ENCODE measurements around the gene MAP2K7. TPM values are rescaled to one million over a fixed set of nuclear protein-coding genes. Genes with fewer than 3 reads are reported as not detected.

Gene MAP2K7
- total RNA-seq, 1 experiment from 2014 or later: 59.1 TPM

GRCh38 chr19:7962644-7963268 is 59.1 kb downstream of the MAP2K7 start:
- Histone ChIP-seq H3K9ac (ENCODE audit: low read length) (no peak overlapping the region), H3K79me2 (ENCODE audit: insufficient read depth, low read length) (0 out of 2 replicates have a peak, but pooled peaks cover 10% of the 10 kb centered on the region), H4K20me1 (ENCODE audit: insufficient read depth) (0 out of 2 replicates have a peak, but pooled peaks cover 3% of the 10 kb centered on the region), H3K9me2 (ENCODE audit: insufficient read depth) (no peaks in the 10 kb centered on the region), H3K27me3 (ENCODE audit: insufficient read depth, low read length) (no peaks in the 10 kb centered on the region), H3K27ac (ENCODE audit: low read depth, low read length) (no peak overlapping the region), H3K4me3 (replicated peaks in 1 of 2; ENCODE audit: low read depth in 1 of 2, low read length in 2 of 2) (no peak overlapping the region), H2AFZ (ENCODE audit: low read depth, low read length, poor library complexity, severe bottlenecking) (no peak overlapping the region), H3K9me3 (ENCODE audit: control insufficient read depth in 1 of 2, insufficient read depth in 1 of 2, low read depth in 1 of 2, low read length in 2 of 2) (no peaks in the 10 kb centered on the region), H3K4me2 (ENCODE audit: low read length) (no peak overlapping the region), H3K4me1 (ENCODE audit: control insufficient read depth in 1 of 2, insufficient read depth in 2 of 2, low read length in 2 of 2) (no peaks in the 10 kb centered on the region), H3K36me3 (ENCODE audit: control insufficient read depth in 1 of 2, insufficient read depth in 2 of 2, low read length in 2 of 2) (peaks cover 41 to 53% of the 10 kb centered on the region in 2 experiments; a peak in 3 of 4 replicates)
- ChIA-PET POLR2A (no interaction called here), RAD21 (ENCODE audit: low non-redundant PET in 1 of 2, low total read pairs in 2 of 2, uncharacterized antibody in 2 of 2, unreplicated experiment in 2 of 2) (no interaction called here), CTCF (interaction anchor here (1.1 kb wide), 1 partner anchor 18 kb away, joined by 4 read pairs; no protein-coding TSS in a partner anchor)
- no peak for ATAC-seq
- DNase-seq (ENCODE audit: low read depth, low spot score): no peak
- intact Hi-C loops (cut with micrococcal nuclease): no loop called here
- TSS peak; percentile 21 for BruUV-seq (replicated peaks)
- no peak for TF ChIP-seq ATF3 (IDR thresholded peaks at IDR 0.05)
- TF ChIP-seq ZFX (IDR thresholded peaks at IDR 0.05): no peak
- no peak for TF ChIP-seq EZH2 (IDR thresholded peaks at IDR 0.05)
- TF ChIP-seq SRF (IDR thresholded peaks at IDR 0.05; ENCODE audit: low read depth): no peak
- no peak for TF ChIP-seq YY1 (IDR thresholded peaks at IDR 0.05; ENCODE audit: extremely low read depth, insufficient replicate concordance, low read depth, low read length)
- no peak for TF ChIP-seq SIN3A (IDR thresholded peaks at IDR 0.05; ENCODE audit: low read depth)
- TF ChIP-seq POLR2AphosphoS5 (IDR thresholded peaks at IDR 0.05; ENCODE audit: low read depth, low read length): no peak
- no peak for TF ChIP-seq JUND (IDR thresholded peaks at IDR 0.05)
- TF ChIP-seq TCF7L2 (IDR thresholded peaks at IDR 0.05; ENCODE audit: borderline replicate concordance, extremely low read depth, insufficient read depth, insufficient read length): no peak
- TF ChIP-seq CEBPB (IDR thresholded peaks at IDR 0.05; ENCODE audit: low read depth): no peak
- TF ChIP-seq ZBTB33 (IDR thresholded peaks at IDR 0.05; ENCODE audit: extremely low read depth, insufficient replicate concordance, low read length): no peak
- TF ChIP-seq REST (IDR thresholded peaks at IDR 0.05; ENCODE audit: low read depth): no peak
- no peak for TF ChIP-seq ELF1 (IDR thresholded peaks at IDR 0.05; ENCODE audit: borderline replicate concordance, low read depth)
- no peak for TF ChIP-seq ZNF274 (IDR thresholded peaks at IDR 0.05; ENCODE audit: low read depth, low read length)
- no peak for TF ChIP-seq EGR1 (IDR thresholded peaks at IDR 0.05; ENCODE audit: low read depth)
- no peak for TF ChIP-seq RAD21 (IDR thresholded peaks at IDR 0.05; ENCODE audit: low read depth)
- no peak for TF ChIP-seq CTCF (IDR thresholded peaks at IDR 0.05 in 2 of 3, conservative IDR thresholded peaks at IDR 0.05 in 1 of 3; ENCODE audit: borderline replicate concordance in 1 of 3, insufficient read depth in 1 of 3, low read depth in 2 of 3, low read length in 2 of 3)
- TF ChIP-seq EZH2phosphoT487 (IDR thresholded peaks at IDR 0.05; ENCODE audit: borderline replicate concordance): no peak
- no peak for TF ChIP-seq SP1 (IDR thresholded peaks at IDR 0.05; ENCODE audit: low read depth)
- TF ChIP-seq FOSL1 (IDR thresholded peaks at IDR 0.05; ENCODE audit: low read depth): no peak

All from HCT116 (cell line).